HG03378 (cell line): ENCODE results near the gene RASA3.
"Not testable (repeated sequence)": the region's sequence is repeated elsewhere in the genome, so short reads cannot be mapped to it uniquely, and the experiment has no call there.

Source experiments
- ATAC-seq: cut with Tn5 transposase; IDR thresholded peaks from one replicate; pipeline ENCODE4 v1.9.1; 2021; ENCODE audit warnings: mild to moderate bottlenecking, moderate library complexity; ENCODE audit not compliant: unreplicated experiment

The RASA3 gene

DNA sequence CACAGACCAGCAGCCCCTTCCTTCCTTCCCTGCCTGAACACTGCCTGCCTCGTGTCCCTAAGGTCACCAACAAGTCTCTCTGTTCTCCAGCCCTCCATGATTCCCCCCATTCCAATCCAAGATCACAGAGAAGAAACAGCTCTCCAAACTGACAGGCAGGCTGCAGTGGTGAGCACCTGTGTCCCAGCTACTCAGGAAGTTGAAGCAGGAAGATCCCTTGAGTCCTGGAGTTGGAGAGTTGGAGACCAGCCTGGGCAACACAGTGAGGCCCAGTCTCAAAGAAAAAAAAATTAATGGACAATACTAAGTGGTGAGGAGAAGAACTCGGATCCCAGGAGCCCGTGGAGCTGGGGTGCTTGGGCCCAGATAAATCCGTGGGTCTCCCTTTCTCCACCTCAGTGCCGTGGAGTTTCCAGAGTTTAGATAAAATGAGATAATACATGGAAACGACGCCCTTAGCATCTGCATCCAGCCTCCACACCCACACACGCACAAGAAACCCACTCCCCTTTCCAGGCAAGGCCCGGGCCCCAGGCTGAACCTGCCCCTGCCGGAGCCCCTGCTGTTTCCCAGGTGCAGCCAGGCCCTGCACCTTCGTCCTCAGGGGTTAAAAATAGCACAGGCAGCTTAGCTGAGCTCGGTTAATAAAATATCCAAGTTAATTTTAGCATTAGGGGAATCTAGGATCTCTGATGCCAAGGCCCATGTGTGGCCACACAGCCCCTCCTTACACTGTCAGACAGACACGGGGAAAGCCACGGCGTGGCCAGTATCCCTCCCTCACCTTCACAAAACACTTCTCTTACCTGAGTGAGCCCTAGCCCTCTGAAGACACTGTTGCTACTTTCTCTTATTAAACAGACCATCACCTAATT is 4.7 kb downstream of the RASA3 start:
- ATAC-seq: no peak

- ATAC-seq: no peak
Observed at GRCh38 chr13:114126789-114127472, 5.5 kb downstream of the RASA3 start.

DNA sequence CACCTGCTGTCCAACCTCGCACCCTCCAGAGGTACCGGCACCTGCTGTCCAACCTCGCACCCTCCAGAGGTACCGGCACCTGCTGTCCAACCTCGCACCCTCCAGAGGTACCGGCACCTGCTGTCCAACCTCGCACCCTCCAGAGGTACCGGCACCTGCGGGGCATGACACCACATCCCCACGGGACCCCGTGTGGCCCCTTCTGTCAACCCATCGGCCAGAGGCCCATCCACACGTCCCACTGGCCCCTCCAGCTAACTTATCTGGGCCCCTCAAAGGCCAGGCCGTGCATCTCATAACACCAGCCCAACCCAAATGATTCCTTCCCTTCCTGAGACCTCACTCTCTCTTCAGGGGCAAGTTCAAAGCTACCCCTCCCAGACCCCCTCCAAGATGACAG is 6.3 kb downstream of the RASA3 start:
- ATAC-seq: not testable (repeated sequence)

GRCh38 chr13:114125589-114125988 is 6.8 kb downstream of the RASA3 start:
- ATAC-seq: no peak

DNA sequence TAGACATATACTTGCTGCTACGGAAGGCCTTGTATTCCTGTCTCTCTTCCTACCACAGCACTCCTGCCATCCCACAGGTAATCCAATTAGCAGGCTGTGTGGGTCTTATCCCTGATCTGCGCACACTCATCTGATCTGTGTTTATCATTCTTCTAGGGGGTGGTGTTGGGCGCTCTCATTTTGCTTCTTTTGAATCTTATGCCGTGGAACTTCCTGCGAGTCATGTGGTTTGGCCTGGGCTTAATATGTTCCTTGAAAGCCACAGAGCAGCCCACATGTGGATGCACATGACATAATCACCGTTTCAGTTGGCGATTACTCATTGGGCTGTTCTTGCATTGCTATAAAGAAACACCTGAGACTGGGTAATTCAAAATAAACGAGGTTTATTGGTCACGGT is 7.5 kb downstream of the RASA3 start:
- no peak for ATAC-seq

GRCh38 chr13:114124431-114124830 is 8.0 kb downstream of the RASA3 start:
- ATAC-seq: no peak

- no peak for ATAC-seq
Observed at GRCh38 chr13:114123876-114124275, 8.5 kb downstream of the RASA3 start.

DNA sequence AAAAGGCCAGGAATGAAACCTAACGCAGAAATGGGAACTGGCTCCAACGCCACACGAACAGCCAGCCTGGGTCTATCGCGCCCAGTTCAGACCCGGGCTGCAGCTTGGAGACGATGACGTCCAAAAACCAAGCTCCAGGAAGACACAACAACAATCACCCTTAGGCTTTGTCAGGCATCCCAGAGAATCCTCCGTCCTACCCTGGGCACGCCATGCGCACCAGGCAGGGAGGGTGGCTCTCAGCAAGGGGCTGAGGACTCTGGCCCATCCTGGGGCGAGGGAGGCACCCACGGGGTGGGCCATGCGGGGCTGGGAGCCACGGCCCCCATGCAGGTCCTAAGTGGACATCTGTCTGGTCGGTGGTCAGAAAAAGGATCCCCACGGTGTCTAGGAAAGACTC is 9.0 kb downstream of the RASA3 start:
- no peak for ATAC-seq

- no peak for ATAC-seq
Observed at GRCh38 chr13:114122591-114123211, 9.7 kb downstream of the RASA3 start.

DNA sequence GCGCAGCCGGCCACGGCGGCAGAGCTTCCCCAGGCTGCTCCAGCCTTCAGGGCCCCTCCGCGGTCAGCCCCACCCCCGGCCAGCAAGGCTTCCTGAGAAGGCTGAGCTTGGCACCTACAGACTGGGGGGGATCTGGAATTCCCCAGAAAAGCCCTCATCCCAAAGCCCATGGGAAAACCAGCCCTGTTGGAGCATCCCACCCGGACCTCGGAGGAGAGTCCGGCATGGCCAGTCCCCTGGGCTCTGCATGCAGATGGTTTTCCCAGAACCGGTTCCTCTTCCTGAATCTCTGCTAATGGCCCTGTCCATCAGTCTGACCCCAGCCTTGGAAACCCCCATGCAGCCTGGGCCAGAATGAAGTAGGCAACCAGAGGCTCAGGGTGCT is 10.3 kb downstream of the RASA3 start:
- no peak for ATAC-seq

GRCh38 chr13:114121496-114122126 is 10.8 kb downstream of the RASA3 start:
- ATAC-seq: no peak

- ATAC-seq: no peak
Observed at GRCh38 chr13:114121031-114121430, 11.4 kb downstream of the RASA3 start.

- ATAC-seq: no peak
Observed at GRCh38 chr13:114120591-114121011, 11.8 kb downstream of the RASA3 start.

DNA sequence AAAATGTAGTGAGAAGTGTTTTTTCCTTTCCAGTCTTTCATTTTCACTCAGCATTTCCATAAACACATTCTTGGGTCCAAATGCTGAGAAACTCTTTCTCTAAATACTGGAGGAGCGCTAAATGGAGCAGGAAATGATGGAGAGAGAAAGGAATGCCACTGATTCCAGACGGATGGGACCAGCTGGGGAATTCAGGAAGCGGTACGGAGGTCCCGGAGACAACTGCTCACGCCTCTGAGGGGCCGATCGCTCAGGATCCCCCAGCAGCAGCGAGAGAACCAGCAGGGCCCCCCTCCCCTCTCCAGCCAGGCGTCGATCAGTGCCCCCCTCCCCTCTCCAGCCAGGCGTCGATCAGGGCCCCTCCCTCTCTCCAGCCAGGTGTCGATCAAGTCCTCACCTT is 13.2 kb downstream of the RASA3 start:
- ATAC-seq: no peak

DNA sequence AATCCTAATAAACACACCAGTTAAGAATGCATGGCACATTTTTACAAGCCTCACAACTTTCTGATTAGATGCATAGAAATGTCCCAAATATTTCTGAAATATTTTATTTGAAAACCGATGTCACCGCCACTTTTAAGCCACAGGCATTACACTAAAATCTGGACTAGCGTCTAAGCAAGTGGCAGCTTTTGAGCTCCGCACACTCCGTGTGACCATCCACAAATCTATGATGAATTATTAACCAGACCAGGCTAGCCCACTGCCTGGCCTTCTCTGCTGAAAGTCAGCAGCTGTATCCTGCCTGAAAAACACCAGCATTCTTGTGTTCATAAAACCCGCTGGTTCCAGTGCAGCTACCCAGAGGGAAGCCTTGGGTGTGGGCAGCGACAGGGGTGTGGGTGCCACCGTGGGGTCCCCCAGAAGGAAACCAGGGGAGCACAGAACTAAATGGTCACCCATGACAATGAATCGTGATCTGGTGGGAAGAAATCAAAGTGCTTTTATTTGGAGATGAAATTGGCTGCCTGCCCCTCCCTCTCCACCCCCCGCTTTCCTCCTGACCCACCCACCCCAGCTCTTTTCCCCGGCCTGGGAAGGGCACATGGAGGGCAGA is 13.8 kb downstream of the RASA3 start:
- ATAC-seq: no peak

DNA sequence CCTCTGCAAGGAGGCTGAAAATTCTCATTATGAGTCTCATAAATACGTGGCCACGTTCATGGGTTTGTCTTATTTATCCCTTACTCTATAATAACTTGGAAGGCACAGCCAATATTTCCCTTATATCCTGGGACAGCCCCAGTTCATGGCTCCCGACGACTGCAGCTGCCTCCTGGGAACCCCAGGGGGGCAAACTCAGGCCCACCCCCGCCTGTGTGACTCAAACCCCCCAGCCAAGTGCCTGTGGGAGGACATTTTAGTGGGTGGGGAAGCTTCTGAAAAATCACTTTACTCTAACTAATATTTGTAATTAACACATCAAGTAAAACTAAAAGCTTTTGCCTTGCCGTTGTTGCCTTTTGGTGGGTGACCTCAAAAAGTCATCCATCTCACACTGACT is 14.3 kb downstream of the RASA3 start:
- ATAC-seq: no peak

GRCh38 chr13:114117341-114117874 is 15.0 kb downstream of the RASA3 start:
- ATAC-seq: not testable (repeated sequence)

DNA sequence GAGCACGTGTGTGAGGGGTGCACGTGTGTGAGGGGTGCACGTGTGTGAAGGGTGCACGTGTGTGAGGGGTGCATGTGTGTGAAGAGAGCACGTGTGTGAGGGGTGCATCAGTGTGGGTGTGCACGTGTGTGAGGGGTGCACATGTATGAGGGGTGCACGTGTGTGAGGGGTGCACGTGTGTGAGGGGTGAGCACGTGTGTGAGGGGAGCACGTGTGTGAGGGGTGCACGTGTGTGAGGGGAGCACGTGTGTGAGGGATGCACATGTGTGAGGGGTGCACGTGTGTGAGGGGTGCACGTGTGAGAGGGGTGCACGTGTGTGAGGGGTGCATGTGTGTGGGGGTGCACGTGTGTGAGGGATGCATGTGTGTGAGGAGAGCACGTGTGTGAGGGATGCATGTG is 15.7 kb downstream of the RASA3 start:
- no peak for ATAC-seq

DNA sequence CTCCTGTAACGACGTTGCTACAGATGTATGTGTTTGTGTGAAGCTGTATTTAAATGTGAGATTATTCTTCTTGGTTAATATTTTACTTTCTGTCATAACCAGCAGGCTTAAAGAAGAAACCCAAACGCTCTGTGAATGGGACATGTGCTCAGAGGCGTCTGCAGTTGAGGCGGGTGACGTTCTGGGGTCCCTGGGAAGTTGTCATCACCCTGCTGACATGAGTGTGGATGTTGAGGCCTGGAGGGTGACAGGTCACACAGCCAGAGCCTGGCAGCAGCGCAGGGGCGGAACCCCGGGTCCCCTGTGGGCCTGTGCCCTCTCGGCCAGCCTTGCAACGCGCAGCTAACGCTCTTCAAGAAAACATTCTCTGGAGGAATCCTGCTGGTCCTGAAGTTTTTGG is 16.6 kb downstream of the RASA3 start:
- no peak for ATAC-seq

DNA sequence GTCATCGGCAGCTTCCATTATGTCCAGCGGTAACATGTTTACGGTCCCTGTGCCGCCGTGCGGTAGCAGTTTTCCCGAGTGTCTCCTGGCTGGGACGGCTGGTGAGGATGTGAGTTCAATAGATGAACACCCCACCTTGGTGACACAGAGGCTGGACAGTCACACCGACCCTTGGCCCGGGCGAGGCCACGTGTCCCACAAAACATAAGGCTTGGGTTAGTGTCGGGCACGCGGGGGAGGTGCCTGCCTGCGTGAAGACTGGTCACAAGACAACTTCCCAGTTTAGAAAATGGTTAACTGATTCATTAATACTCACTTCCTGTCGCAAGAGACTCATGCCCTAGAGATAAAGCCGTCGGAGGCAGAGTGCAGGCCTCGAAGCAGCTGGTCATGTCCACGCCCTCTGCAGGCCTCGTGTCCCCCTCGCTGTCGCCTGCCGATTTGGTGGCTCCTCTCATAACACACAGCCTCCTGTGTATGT is 17.2 kb downstream of the RASA3 start:
- peak; percentile 81 for ATAC-seq

DNA sequence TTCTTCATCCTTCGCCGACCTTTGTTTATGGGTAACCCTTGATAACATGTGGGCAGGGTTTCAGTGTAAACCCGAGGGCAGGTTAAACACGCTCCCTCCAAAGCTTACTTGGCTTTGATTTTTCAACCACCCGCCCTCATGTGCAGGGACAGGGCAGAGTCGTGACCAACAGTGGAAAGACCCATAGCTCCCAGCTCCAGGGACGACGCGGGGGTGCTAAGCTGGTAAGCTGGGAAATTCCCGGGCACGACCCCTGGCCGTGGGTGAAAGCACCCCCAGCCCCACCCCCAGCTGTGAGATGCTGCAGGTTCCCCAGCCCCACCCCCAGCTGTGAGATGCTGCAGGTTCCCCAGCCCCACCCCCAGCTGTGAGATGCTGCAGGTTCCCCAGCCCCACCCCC is 17.8 kb downstream of the RASA3 start:
- not testable (repeated sequence) for ATAC-seq
